Activated CD4-positive, alpha-beta T cell treated with anti-CD3 and anti-CD28 coated beads for 36 hours (primary cell): Measurements from ENCODE around the gene PHF20. TPM values are rescaled to one million over a fixed set of nuclear protein-coding genes. Genes with fewer than 3 reads are reported as not detected.
A peak's percentile ranks its signal among the peaks of the same experiment; 100 is the strongest.

ENCODE experiments used
- ATAC-seq: fragments of 200-7000 bp; cut with Tn5 transposase; one replicate; pipeline ENCODE4 v1.10.0; 2021; ENCODE audit warnings: mild to moderate bottlenecking, moderate library complexity
- CTCF ChIA-PET: fragments of 350-600 bp; sonication (Branson Sonifier 250); formaldehyde crosslinking; loops from one replicate; lab custom pipeline; 2021; ENCODE audit warnings: antibody characterized with exemption; lab: Charles Lee
- POLR2A ChIA-PET: fragments of 350-600 bp; sonication (Branson Sonifier 250); formaldehyde crosslinking; loops from one replicate; lab custom pipeline; 2021; ENCODE audit warnings: antibody characterized with exemption, inconsistent platforms; lab: Charles Lee
- DNase-seq: peaks from one replicate; pipeline ENCODE4 v3.0.0-alpha.2; 2020
- H3K27ac Mint-ChIP-seq: one replicate; pipeline ENCODE4 v1.8.0; 2021; ENCODE audit warnings: mixed read lengths
- H3K27me3 Mint-ChIP-seq: one replicate; pipeline ENCODE4 v1.8.0; 2021; ENCODE audit warnings: mixed read lengths
- H3K36me3 Mint-ChIP-seq: one replicate; pipeline ENCODE4 v1.8.0; 2021; ENCODE audit warnings: low read depth, mixed read lengths
- H3K4me1 Mint-ChIP-seq: one replicate; pipeline ENCODE4 v1.8.0; 2021; ENCODE audit warnings: mixed read lengths
- H3K4me3 Mint-ChIP-seq: one replicate; pipeline ENCODE4 v1.8.0; 2021; ENCODE audit warnings: mild to moderate bottlenecking, moderate library complexity, mixed read lengths
- H3K9me3 Mint-ChIP-seq: one replicate; pipeline ENCODE4 v1.8.0; 2021; ENCODE audit warnings: low read depth, mixed read lengths
- intact Hi-C, 2 experiments: fragments of 100-400 bp; cut with DNase I in 1 of 2; cut with micrococcal nuclease in 1 of 2; formaldehyde crosslinking; loops; one replicate each; pipeline versions ENCODE4 v1.14.2 to v1.15.1; 2022 to 2024; cut with DNase I, micrococcal nuclease
- total RNA-seq, 2 experiments: library from RNA; stranded (reverse); gene quantifications; one replicate each; pipeline ENCODE4 v1.2.3, GENCODE V29; 2021

Gene PHF20
- total RNA-seq, 2 experiments from 2014 or later, result 54.3 to 61.6 TPM

- Mint-ChIP-seq H3K36me3 (peaks cover 74% of the 10 kb centered on the region), H3K27me3 (no peaks in the 10 kb centered on the region), H3K4me1 (peaks cover 57% of the 10 kb centered on the region), H3K4me3 (no peak overlapping the region), H3K27ac (no peak overlapping the region), H3K9me3 (no peaks in the 10 kb centered on the region)
- POLR2A ChIA-PET, result interaction anchor here (1.9 kb wide), 1 partner anchor 11 kb away, joined by 10 read pairs; the partner anchor contains the start of gene RBM39
- DNase-seq, result no peak
- CTCF ChIA-PET, result interaction anchor here (0.6 to 2.5 kb wide), 7 partner anchors 9 to 90 kb away, joined by 3 to 14 read pairs (median 5); partner anchors contain the start of gene RBM39
- no peak for ATAC-seq
- intact Hi-C loops, result loop anchor here in 1 of 2 experiments (2.0 kb wide), 1 partner anchor 19 kb away; no protein-coding TSS in a partner anchor
Measured at GRCh38 chr20:35731469-35731788, 40.4 kb upstream of the PHF20 start.

- Mint-ChIP-seq H3K27me3 (no peaks in the 10 kb centered on the region), H3K4me3 (no peak overlapping the region), H3K27ac (peak overlapping the region; percentile 1), H3K9me3 (no peaks in the 10 kb centered on the region), H3K36me3 (peaks cover 73% of the 10 kb centered on the region), H3K4me1 (peaks cover 57% of the 10 kb centered on the region)
- DNase-seq (no peak), ATAC-seq (no peak)
- intact Hi-C loops, result loop anchor here in 1 of 2 experiments (2.0 kb wide), 1 partner anchor 19 kb away; no protein-coding TSS in a partner anchor
- CTCF ChIA-PET, result interaction anchor here (1.5 to 2.5 kb wide), 4 partner anchors 8 to 22 kb away, joined by 5 to 14 read pairs (median 6); partner anchors contain the start of gene RBM39
- POLR2A ChIA-PET, result interaction anchor here (0.6 to 0.8 kb wide), 2 partner anchors 9 to 114 kb away, joined by 4 to 7 read pairs; no protein-coding TSS in a partner anchor
Measured at GRCh38 chr20:35731862-35732643, 39.8 kb upstream of the PHF20 start.

GRCh38 chr20:35732644-35732982 lies 39.2 kb upstream of the PHF20 start:
- ATAC-seq, result no peak
- no peaks in the 10 kb centered on the region for H3K9me3 Mint-ChIP-seq
- peak overlapping the region; percentile 31 for H3K27ac Mint-ChIP-seq
- CTCF ChIA-PET, result interaction anchor here (1.7 kb wide), 1 partner anchor 18 kb away, joined by 5 read pairs; no protein-coding TSS in a partner anchor
- no peak overlapping the region for H3K4me3 Mint-ChIP-seq
- H3K36me3 Mint-ChIP-seq, result peaks cover 76% of the 10 kb centered on the region
- no peak for DNase-seq
- peaks cover 60% of the 10 kb centered on the region for H3K4me1 Mint-ChIP-seq
- intact Hi-C loops, result no loop called here
- H3K27me3 Mint-ChIP-seq, result no peaks in the 10 kb centered on the region
- POLR2A ChIA-PET, result interaction anchor here (0.6 to 0.8 kb wide), 3 partner anchors 9 to 114 kb away, joined by 3 to 7 read pairs (median 4); no protein-coding TSS in a partner anchor

- Mint-ChIP-seq H3K4me3 (peak overlapping the region; percentile 7), H3K27me3 (no peaks in the 10 kb centered on the region), H3K9me3 (no peaks in the 10 kb centered on the region), H3K4me1 (peaks cover 73% of the 10 kb centered on the region), H3K36me3 (peaks cover 82% of the 10 kb centered on the region), H3K27ac (peak overlapping the region; percentile 81)
- intact Hi-C loops, result loop anchor here (2.0 kb wide), 2 partner anchors 14 to 26 kb away; no protein-coding TSS in a partner anchor
- ATAC-seq (no peak), DNase-seq (no peak)
- ChIA-PET POLR2A (interaction anchor here (0.7 to 2.3 kb wide), 8 partner anchors 9 to 114 kb away, joined by 3 to 16 read pairs (median 6); no protein-coding TSS in a partner anchor), CTCF (interaction anchor here (0.6 to 1.5 kb wide), 2 partner anchors 62 to 150 kb away, joined by 3 to 4 read pairs; no protein-coding TSS in a partner anchor)
Measured at GRCh38 chr20:35734374-35734773, 37.4 kb upstream of the PHF20 start.

- H3K9me3 Mint-ChIP-seq, result no peaks in the 10 kb centered on the region
- ATAC-seq, result no peak
- peaks cover 74% of the 10 kb centered on the region for H3K4me1 Mint-ChIP-seq
- intact Hi-C loops, result loop anchor here (2.0 kb wide), 2 partner anchors 14 to 26 kb away; no protein-coding TSS in a partner anchor
- POLR2A ChIA-PET, result interaction anchor here (0.5 to 2.3 kb wide), 11 partner anchors 9 to 114 kb away, joined by 3 to 16 read pairs (median 5); no protein-coding TSS in a partner anchor
- H3K4me3 Mint-ChIP-seq, result peak overlapping the region; percentile 7
- peak overlapping the region; percentile 81 for H3K27ac Mint-ChIP-seq
- no peak for DNase-seq
- H3K36me3 Mint-ChIP-seq, result peaks cover 83% of the 10 kb centered on the region
- CTCF ChIA-PET, result interaction anchor here (0.6 to 1.5 kb wide), 5 partner anchors 9 to 149 kb away, joined by 3 to 5 read pairs (median 4); no protein-coding TSS in a partner anchor
- H3K27me3 Mint-ChIP-seq, result no peaks in the 10 kb centered on the region
Measured at GRCh38 chr20:35734777-35735649, 36.8 kb upstream of the PHF20 start.

- ATAC-seq (no peak), DNase-seq (no peak)
- POLR2A ChIA-PET, result interaction anchor here (0.5 to 2.3 kb wide), 7 partner anchors 8 to 76 kb away, joined by 3 to 13 read pairs (median 5); no protein-coding TSS in a partner anchor
- CTCF ChIA-PET, result interaction anchor here (0.7 to 1.5 kb wide), 4 partner anchors 9 to 148 kb away, joined by 3 to 5 read pairs (median 4); no protein-coding TSS in a partner anchor
- intact Hi-C loops, result loop anchor here (1.0 to 2.0 kb wide), 3 partner anchors 10 to 27 kb away; no protein-coding TSS in a partner anchor
- peaks cover 85% of the 10 kb centered on the region for H3K36me3 Mint-ChIP-seq
- H3K27ac Mint-ChIP-seq, result peak overlapping the region; percentile 53
- H3K4me3 Mint-ChIP-seq, result peak overlapping the region; percentile 23
- no peaks in the 10 kb centered on the region for H3K9me3 Mint-ChIP-seq
- H3K4me1 Mint-ChIP-seq, result peaks cover 72% of the 10 kb centered on the region
- no peaks in the 10 kb centered on the region for H3K27me3 Mint-ChIP-seq
Measured at GRCh38 chr20:35735826-35736470, 35.9 kb upstream of the PHF20 start.

- peaks cover 87% of the 10 kb centered on the region for H3K36me3 Mint-ChIP-seq
Measured at GRCh38 chr20:35737865-35738333, 33.9 kb upstream of the PHF20 start.

GRCh38 chr20:35738410-35739179 lies 33.2 kb upstream of the PHF20 start:
- peak overlapping the region; percentile 84 for H3K27ac Mint-ChIP-seq
- H3K4me3 Mint-ChIP-seq, result peak overlapping the region; percentile 71
- ChIA-PET CTCF (interaction anchor here (0.6 to 2.6 kb wide), 6 partner anchors 8 to 119 kb away, joined by 3 to 14 read pairs (median 3); partner anchors contain the start of genes NFS1 and ROMO1), POLR2A (interaction anchor here (1.0 to 1.8 kb wide), 5 partner anchors 8 to 33 kb away, joined by 3 to 12 read pairs (median 6); partner anchors contain the start of gene PHF20)
- H3K9me3 Mint-ChIP-seq, result no peaks in the 10 kb centered on the region
- no peaks in the 10 kb centered on the region for H3K27me3 Mint-ChIP-seq
- peaks cover 57% of the 10 kb centered on the region for H3K4me1 Mint-ChIP-seq
- intact Hi-C loops, result no loop called here
- no peak for DNase-seq
- ATAC-seq, result no peak
- peaks cover 81% of the 10 kb centered on the region for H3K36me3 Mint-ChIP-seq

More at GRCh38 chr20:35737865-35738333, 33.9 kb upstream of the PHF20 start:
- POLR2A ChIA-PET, result interaction anchor here (0.8 to 1.4 kb wide), 3 partner anchors 10 to 26 kb away, joined by 3 to 12 read pairs (median 12); no protein-coding TSS in a partner anchor
- intact Hi-C loops, result no loop called here
- Mint-ChIP-seq H3K27ac (peak overlapping the region; percentile 84), H3K9me3 (no peaks in the 10 kb centered on the region), H3K4me1 (peaks cover 59% of the 10 kb centered on the region), H3K27me3 (no peaks in the 10 kb centered on the region), H3K4me3 (peak overlapping the region; percentile 71)
- CTCF ChIA-PET, result interaction anchor here (0.6 to 1.4 kb wide), 2 partner anchors 17 to 119 kb away, joined by 3 read pairs; no protein-coding TSS in a partner anchor
- DNase-seq (no peak), ATAC-seq (no peak)
